Keratinocyte (primary cell): ENCODE data around the gene RAB14. TPM values are rescaled to one million over a fixed set of nuclear protein-coding genes. Genes with fewer than 3 reads are reported as not detected.

ENCODE experiments used
- DNase-seq: peaks from one replicate; pipeline ENCODE4 v3.0.0-alpha.2; 2011; ENCODE audit warnings: low read depth, missing footprints, low spot score
- FAIRE-seq: peaks from 2 replicates; lab custom pipeline; 2011; peaks lifted over from hg19 to GRCh38; lab: Jason Lieb, UNC
- H2AFZ ChIP-seq: 2 replicates; pipeline ENCODE4 v1.6.0; 2012; ENCODE audit warnings: low read length, control low read depth, inconsistent platforms; ENCODE audit not compliant: control insufficient read depth
- H3K27ac ChIP-seq: 2 replicates; pipeline ENCODE4 v1.5.1; 2011; ENCODE audit warnings: low read length; ENCODE audit not compliant: control insufficient read depth, insufficient read depth
- H3K27me3 ChIP-seq: 3 replicates; pipeline ENCODE4 v1.6.0; 2011; ENCODE audit warnings: low read length; ENCODE audit not compliant: control insufficient read depth, insufficient read depth; ENCODE audit errors: extremely low read depth
- H3K36me3 ChIP-seq, 2 experiments: 2 replicates in 1 of 2; 3 replicates in 1 of 2; pipeline ENCODE4 v1.5.1; 2011; ENCODE audit warnings: low read length in 2 of 2, mild to moderate bottlenecking in 1 of 2; ENCODE audit not compliant: control insufficient read depth in 2 of 2, insufficient read depth in 2 of 2; ENCODE audit errors: extremely low read depth in 1 of 2
- H3K4me1 ChIP-seq: 3 replicates; pipeline ENCODE4 v1.5.1; 2011; ENCODE audit warnings: low read length; ENCODE audit not compliant: control insufficient read depth, insufficient read depth; ENCODE audit errors: extremely low read depth
- H3K4me2 ChIP-seq: 3 replicates; pipeline ENCODE4 v1.6.0; 2011; ENCODE audit warnings: low read depth, low read length; ENCODE audit not compliant: control insufficient read depth, insufficient read depth; ENCODE audit errors: extremely low read depth
- H3K4me3 ChIP-seq, 3 experiments: fragments of 200-600 bp in 1 of 3; sonication (generic) in 1 of 3; 2 replicates in 2 of 3; 3 replicates in 1 of 3; pipeline ENCODE4 v1.5.1; 2011 to 2016; ENCODE audit warnings: low read length in 3 of 3, mild to moderate bottlenecking in 3 of 3, control low read depth in 2 of 3, inconsistent platforms in 1 of 3, low read depth in 1 of 3, mixed read lengths in 1 of 3, mixed run types in 1 of 3, moderate library complexity in 1 of 3; ENCODE audit not compliant: control insufficient read depth in 2 of 3, insufficient read depth in 2 of 3; ENCODE audit errors: extremely low read depth in 1 of 3
- H3K79me2 ChIP-seq: 2 replicates; pipeline ENCODE4 v1.6.0; 2012; ENCODE audit warnings: low read length; ENCODE audit not compliant: control insufficient read depth, insufficient read depth
- H3K9ac ChIP-seq: 3 replicates; pipeline ENCODE4 v1.6.0; 2011; ENCODE audit warnings: low read length; ENCODE audit not compliant: control insufficient read depth, insufficient read depth; ENCODE audit errors: extremely low read depth
- H3K9me1 ChIP-seq: 3 replicates; pipeline ENCODE4 v1.6.0; 2011; ENCODE audit warnings: low read length; ENCODE audit not compliant: control insufficient read depth, insufficient read depth; ENCODE audit errors: extremely low read depth
- H3K9me3 ChIP-seq: 2 replicates; pipeline ENCODE4 v1.5.1; 2012; ENCODE audit warnings: low read depth, low read length; ENCODE audit not compliant: control insufficient read depth
- H4K20me1 ChIP-seq: 3 replicates; pipeline ENCODE4 v1.6.0; 2011; ENCODE audit warnings: low read length; ENCODE audit not compliant: control insufficient read depth, insufficient read depth; ENCODE audit errors: extremely low read depth
- CTCF ChIP-seq, 3 experiments: IDR thresholded peaks in 1 of 3; conservative IDR thresholded peaks in 1 of 3; optimal IDR thresholded peaks in 1 of 3; 2 replicates in 2 of 3; 3 replicates in 1 of 3; pipeline versions ENCODE3 to v1.5.1; 2011; ENCODE audit warnings: low read length in 3 of 3, mild to moderate bottlenecking in 3 of 3, moderate library complexity in 2 of 3, control low read depth in 1 of 3, inconsistent platforms in 1 of 3; ENCODE audit not compliant: insufficient read depth in 2 of 3; ENCODE audit errors: extremely low read depth in 1 of 3
- EZH2 ChIP-seq: IDR thresholded peaks from one replicate; pipeline ENCODE4 v1.6.1; 2012; ENCODE audit warnings: inconsistent platforms, mild to moderate bottlenecking, low read length, moderate library complexity
- dilution Hi-C: fragments of 300-500 bp; cut with MboI; formaldehyde crosslinking; loops from one replicate; pipeline ENCODE4 v1.7.0; 2020; ENCODE audit warnings: low sequenced_read_pairs; ENCODE audit not compliant: extremely low pct_ligation_motif_present
- polyA minus RNA-seq, 3 experiments: library from RNA; depleted of rRNA, polyadenylated mRNA; stranded (reverse); fragments of >200 nt; gene quantifications; 1 replicate in 1 of 3; 2 replicates in 1 of 3; 3 replicates in 1 of 3; pipeline ENCODE4 v1.2.3, GENCODE V29; 2011
- polyA plus RNA-seq, 5 experiments: library from polyadenylated mRNA; depleted of rRNA in 3 of 5; stranded (reverse) in 3 of 5; stranded (forward) in 1 of 5; unstranded in 1 of 5; fragments of >200 nt; gene quantifications; 1 replicate in 1 of 5; 2 replicates in 3 of 5; 3 replicates in 1 of 5; pipeline versions ENCODE4 v1.2.1 to v1.2.3, GENCODE V29; 2011 to 2012; ENCODE audit warnings: missing spikeins in 2 of 5, low read depth in 1 of 5, low replicate concordance in 1 of 5

RAB14 gene
- 21.5 to 42.8 TPM (median 41.2 TPM) in 3 replicates for polyA plus RNA-seq
- 77.9 TPM for polyA plus RNA-seq (2011; ENCODE audit: low read depth)
- polyA plus RNA-seq (2011; cell fraction: cytosol; rRNA removed): 29.5 and 51.8 TPM in 2 replicates
- polyA plus RNA-seq (2011; cell fraction: nucleus; rRNA removed): 38.9 and 55.7 TPM in 2 replicates
- 43.9 and 49.5 TPM in 2 replicates for polyA plus RNA-seq (2012; ENCODE audit: low replicate concordance)
- 8.9 to 25.5 TPM (median 12.7 TPM) in 3 replicates for polyA minus RNA-seq
- 18.2 TPM for polyA minus RNA-seq (2011; cell fraction: cytosol; rRNA and poly(A)+ RNA removed)
- polyA minus RNA-seq (2011; cell fraction: nucleus; rRNA and poly(A)+ RNA removed): 13.7 and 27.1 TPM in 2 replicates

GRCh38 chr9:121201738-121202533 is at the start of gene RAB14:
RAB14 (minus strand) TSS chr9:121201869; CDS start chr9:121193412, 8,457 bp downstream.
- Histone ChIP-seq H3K9me3 (no peaks in the 10 kb centered on the region), H3K79me2 (peaks cover 53% of the 10 kb centered on the region), H3K27me3 (no peaks in the 10 kb centered on the region), H3K9ac (peak within 1 kb of the TSS; percentile 87), H3K9me1 (no peaks in the 10 kb centered on the region), H4K20me1 (peaks cover 14% of the 10 kb centered on the region), H2AFZ (peak within 1 kb of the TSS; percentile 96), H3K4me3 (peak within 1 kb of the TSS; percentile 91 to 97 (median 94)), H3K4me1 (peaks cover 22% of the 10 kb centered on the region), H3K4me2 (peak within 1 kb of the TSS; percentile 100), H3K36me3 (no peaks in the 10 kb centered on the region), H3K27ac (peak within 1 kb of the TSS; percentile 79)
- dilution Hi-C loops: no loop called here
- FAIRE-seq (peak; percentile 46), DNase-seq (peak; percentile 85)
- no peak for TF ChIP-seq EZH2
- peak; percentile 65 to 76 (median 68) for TF ChIP-seq CTCF (optimal IDR thresholded peaks at IDR 0.05 in 1 of 3, IDR thresholded peaks at IDR 0.05 in 1 of 3, conservative IDR thresholded peaks at IDR 0.05 in 1 of 3; ENCODE audit: extremely low read depth in 1 of 3, insufficient read depth in 2 of 3, low read length in 3 of 3)

GRCh38 chr9:121249563-121249962 is 47.9 kb upstream of the RAB14 start:
- TF ChIP-seq EZH2: no peak
- TF ChIP-seq CTCF (optimal IDR thresholded peaks at IDR 0.05 in 1 of 3, IDR thresholded peaks at IDR 0.05 in 1 of 3, conservative IDR thresholded peaks at IDR 0.05 in 1 of 3; ENCODE audit: extremely low read depth in 1 of 3, insufficient read depth in 2 of 3, low read length in 3 of 3): no peak
- no peak overlapping the region for H3K4me3 ChIP-seq

More at GRCh38 chr9:121249563-121249962, 47.9 kb upstream of the RAB14 start:
- Histone ChIP-seq H3K9me3 (no peaks in the 10 kb centered on the region), H4K20me1 (no peaks in the 10 kb centered on the region), H2AFZ (no peak overlapping the region), H3K9ac (no peak overlapping the region), H3K4me1 (peaks cover 3% of the 10 kb centered on the region), H3K27ac (no peak overlapping the region), H3K4me2 (no peak overlapping the region), H3K79me2 (no peaks in the 10 kb centered on the region), H3K9me1 (no peaks in the 10 kb centered on the region), H3K27me3 (no peaks in the 10 kb centered on the region), H3K36me3 (no peaks in the 10 kb centered on the region)
- dilution Hi-C loops: no loop called here
- DNase-seq (no peak), FAIRE-seq (no peak)
